HG03103 (cell line): ENCODE measurements around the gene BIRC6.

Experiments used
- ATAC-seq: cut with Tn5 transposase; IDR thresholded peaks from one replicate; pipeline ENCODE4 v1.9.1; 2021; ENCODE audit warnings: low read depth; ENCODE audit not compliant: unreplicated experiment

The BIRC6 gene

GRCh38 chr2:32666704-32667103 is 309.9 kb downstream of the BIRC6 start:
- ATAC-seq, result no peak

GRCh38 chr2:32668254-32668653 is 311.4 kb downstream of the BIRC6 start:
- ATAC-seq, result no peak
